GM21360 (cell line): Measurements from ENCODE around the gene MAPK8IP3.
A peak's percentile ranks its signal among the peaks of the same experiment; 100 is the strongest.
"Not testable (repeated sequence)": the region's sequence is repeated elsewhere in the genome, so short reads cannot be mapped to it uniquely, and the experiment has no call there.

Experiments used
- ATAC-seq: cut with Tn5 transposase; IDR thresholded peaks from one replicate; pipeline ENCODE4 v1.9.1; 2021; ENCODE audit warnings: mild to moderate bottlenecking, moderate library complexity; ENCODE audit not compliant: unreplicated experiment

The MAPK8IP3 gene

GRCh38 chr16:1710811-1711507 lies 5.0 kb downstream of the MAPK8IP3 start:
- ATAC-seq = no peak

GRCh38 chr16:1712791-1713261 lies 6.8 kb downstream of the MAPK8IP3 start:
- ATAC-seq = no peak

GRCh38 chr16:1713331-1713730 lies 7.3 kb downstream of the MAPK8IP3 start:
- ATAC-seq = no peak

GRCh38 chr16:1713933-1714332 lies 7.9 kb downstream of the MAPK8IP3 start:
- peak; percentile 44 for ATAC-seq

- no peak for ATAC-seq
Measured at GRCh38 chr16:1715220-1715619, 9.2 kb downstream of the MAPK8IP3 start.

- not testable (repeated sequence) for ATAC-seq
Measured at GRCh38 chr16:1718236-1718635, 12.2 kb downstream of the MAPK8IP3 start.

- ATAC-seq = not testable (repeated sequence)
Measured at GRCh38 chr16:1719559-1720229, 13.7 kb downstream of the MAPK8IP3 start.

- no peak for ATAC-seq
Measured at GRCh38 chr16:1721372-1721771, 15.4 kb downstream of the MAPK8IP3 start.

GRCh38 chr16:1723450-1724147 lies 17.6 kb downstream of the MAPK8IP3 start:
- no peak for ATAC-seq

GRCh38 chr16:1724491-1724890 lies 18.5 kb downstream of the MAPK8IP3 start:
- ATAC-seq = no peak

- ATAC-seq = no peak
Measured at GRCh38 chr16:1726661-1727502, 20.9 kb downstream of the MAPK8IP3 start.

GRCh38 chr16:1727651-1728624 lies 21.9 kb downstream of the MAPK8IP3 start:
- no peak for ATAC-seq

- ATAC-seq = no peak
Measured at GRCh38 chr16:1729026-1729425, 23.0 kb downstream of the MAPK8IP3 start.

GRCh38 chr16:1729445-1729844 lies 23.4 kb downstream of the MAPK8IP3 start:
- no peak for ATAC-seq

- no peak for ATAC-seq
Measured at GRCh38 chr16:1731073-1731472, 25.1 kb downstream of the MAPK8IP3 start.

- ATAC-seq = no peak
Measured at GRCh38 chr16:1731603-1732002, 25.6 kb downstream of the MAPK8IP3 start.

GRCh38 chr16:1732071-1732470 lies 26.1 kb downstream of the MAPK8IP3 start:
- ATAC-seq = no peak

GRCh38 chr16:1732551-1732987 lies 26.6 kb downstream of the MAPK8IP3 start:
- ATAC-seq = not testable (repeated sequence)

- no peak for ATAC-seq
Measured at GRCh38 chr16:1734123-1734522, 28.1 kb downstream of the MAPK8IP3 start.

- no peak for ATAC-seq
Measured at GRCh38 chr16:1734816-1735215, 28.8 kb downstream of the MAPK8IP3 start.
